NCI-H1417 treated with DMSO at 0.1 percent for 48 hours (cell line): Measurements from ENCODE around the gene HK2.

Source experiments
- DNase-seq: peaks from one replicate; lab custom pipeline; 2025; lab: John Stamatoyannopoulos, UW

HK2 gene

DNA sequence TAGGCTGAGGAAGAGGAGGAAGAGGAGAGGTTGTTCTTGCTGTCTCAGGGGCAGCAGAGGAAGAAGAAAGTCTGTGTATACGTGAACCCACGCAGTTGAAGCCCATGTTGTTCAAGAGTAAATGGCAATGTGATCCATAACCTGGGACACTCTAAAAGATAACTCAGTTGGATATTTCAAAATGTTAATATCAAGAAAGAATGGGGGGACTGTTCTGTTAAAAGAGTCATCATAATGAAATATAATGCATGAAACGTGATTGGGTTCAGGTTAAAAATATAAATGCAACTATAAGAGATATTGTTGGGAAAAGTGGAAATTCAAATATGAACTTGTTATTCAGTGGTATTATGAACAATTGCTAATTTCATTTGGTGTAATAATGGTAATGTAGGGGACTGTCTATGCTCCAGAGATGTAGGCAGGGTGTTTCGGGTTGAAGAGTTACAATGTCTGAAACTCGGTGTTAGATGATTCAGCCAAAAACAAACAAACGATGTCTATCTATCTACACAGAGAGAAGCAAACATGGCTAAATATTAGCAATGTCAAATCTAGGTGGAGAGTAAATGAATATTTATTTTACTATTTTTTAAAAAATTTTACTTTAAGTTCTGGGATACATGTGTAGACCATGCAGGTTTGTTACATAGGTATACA lies 103.4 kb downstream of the HK2 start:
- no peak for DNase-seq

DNA sequence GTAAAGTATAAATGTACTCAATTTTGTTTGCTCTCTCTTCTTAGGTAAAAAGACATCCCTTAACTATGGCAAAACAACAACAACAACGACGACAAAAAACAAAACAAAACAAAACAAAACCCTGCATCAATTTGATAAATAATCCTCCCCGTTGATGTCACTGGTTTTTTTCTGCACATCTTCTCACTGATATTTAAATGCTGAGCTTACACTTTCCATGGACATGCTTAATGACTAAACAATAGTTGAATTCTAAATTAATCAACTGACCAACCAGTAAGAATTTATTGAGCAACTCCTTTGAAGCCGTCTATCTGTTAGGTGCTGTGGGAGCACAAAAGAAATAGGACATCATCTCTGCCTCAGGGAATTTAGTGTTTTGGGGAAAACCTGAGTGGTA lies 104.3 kb downstream of the HK2 start:
- DNase-seq = no peak

DNA sequence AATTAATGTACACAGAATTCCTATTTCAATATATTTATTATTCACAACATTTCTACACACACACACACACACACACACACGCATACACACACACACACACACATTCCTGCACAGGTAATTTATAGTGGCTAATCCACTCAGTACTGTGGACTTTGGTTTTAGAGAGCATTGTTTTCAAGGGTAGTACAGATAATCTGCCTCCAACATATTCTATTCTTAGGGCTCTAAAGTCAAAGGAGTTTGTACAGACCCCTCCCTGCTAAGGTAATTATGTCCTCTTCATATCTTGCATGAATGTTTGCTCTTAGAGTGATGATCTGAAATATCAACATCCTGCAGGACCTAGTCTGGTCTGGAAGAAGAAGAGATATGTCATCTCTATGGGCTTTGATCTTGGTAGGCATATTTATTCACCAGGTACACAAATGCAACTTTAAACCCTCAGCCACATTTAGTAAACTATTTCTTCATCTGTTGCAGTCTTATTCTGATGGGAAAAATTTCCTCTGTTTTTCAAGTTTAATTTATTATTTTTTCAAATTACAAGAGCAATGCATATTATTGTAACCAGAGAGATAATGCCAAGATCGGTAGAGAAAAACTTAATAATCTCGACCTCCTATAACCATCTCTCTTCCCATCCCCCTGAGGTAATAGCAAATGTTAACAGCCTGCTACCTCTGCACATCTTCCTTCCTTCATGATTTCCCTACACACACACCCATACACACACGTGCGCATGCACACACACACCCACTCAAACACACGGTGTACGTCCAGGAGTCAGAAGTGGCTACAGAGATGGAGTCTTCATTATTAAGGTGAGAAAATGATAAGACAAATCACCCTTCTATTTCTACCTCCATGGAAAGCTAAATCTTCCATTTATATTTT lies 106.2 kb downstream of the HK2 start:
- no peak for DNase-seq

DNA sequence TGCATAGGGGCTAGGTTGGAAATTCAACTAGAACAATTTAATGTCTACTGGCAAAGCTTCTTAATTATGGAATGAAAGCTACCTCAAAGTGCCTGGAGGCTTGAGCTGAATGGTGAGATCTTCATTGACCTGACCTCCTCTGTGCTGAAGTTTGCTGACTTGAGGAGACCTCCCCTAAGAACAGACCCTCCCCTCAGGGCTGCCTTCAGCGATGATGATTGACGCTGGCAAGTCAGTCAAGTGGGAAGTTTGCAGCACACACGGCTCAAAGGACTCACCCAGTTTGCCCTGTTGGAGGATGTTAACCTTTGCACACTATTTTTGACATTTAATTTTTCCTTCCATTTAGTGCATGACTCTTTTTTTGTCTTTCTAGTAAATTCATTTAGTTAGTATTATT lies 107.4 kb downstream of the HK2 start:
- no peak for DNase-seq

DNA sequence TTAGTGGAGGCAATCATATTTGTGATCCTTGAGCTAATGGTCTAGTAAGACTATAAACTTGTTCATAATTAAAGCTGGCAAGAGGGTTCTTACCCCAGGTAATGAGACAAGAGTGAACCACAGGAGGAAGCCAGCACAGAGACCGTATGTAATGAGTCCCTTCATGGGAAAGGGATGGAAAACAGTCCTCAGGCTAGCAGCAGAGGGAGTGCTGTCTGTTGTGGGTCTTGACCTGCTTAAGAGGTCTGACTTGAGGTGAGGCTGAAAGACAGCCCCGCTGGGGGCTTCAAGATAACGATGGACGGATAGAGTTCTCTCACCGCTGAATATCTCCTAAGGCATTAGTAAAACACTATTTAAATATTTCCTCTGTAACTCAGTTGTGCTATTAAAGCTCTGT lies 108.3 kb downstream of the HK2 start:
- DNase-seq = no peak
